Measurements from ENCODE around the gene SUN1. TPM values are rescaled to one million over a fixed set of nuclear protein-coding genes. Genes with fewer than 3 reads are reported as not detected.

SUN1 gene
- total RNA-seq, 2 donors from 2014 or later, result 46.4 to 103 TPM

DNA sequence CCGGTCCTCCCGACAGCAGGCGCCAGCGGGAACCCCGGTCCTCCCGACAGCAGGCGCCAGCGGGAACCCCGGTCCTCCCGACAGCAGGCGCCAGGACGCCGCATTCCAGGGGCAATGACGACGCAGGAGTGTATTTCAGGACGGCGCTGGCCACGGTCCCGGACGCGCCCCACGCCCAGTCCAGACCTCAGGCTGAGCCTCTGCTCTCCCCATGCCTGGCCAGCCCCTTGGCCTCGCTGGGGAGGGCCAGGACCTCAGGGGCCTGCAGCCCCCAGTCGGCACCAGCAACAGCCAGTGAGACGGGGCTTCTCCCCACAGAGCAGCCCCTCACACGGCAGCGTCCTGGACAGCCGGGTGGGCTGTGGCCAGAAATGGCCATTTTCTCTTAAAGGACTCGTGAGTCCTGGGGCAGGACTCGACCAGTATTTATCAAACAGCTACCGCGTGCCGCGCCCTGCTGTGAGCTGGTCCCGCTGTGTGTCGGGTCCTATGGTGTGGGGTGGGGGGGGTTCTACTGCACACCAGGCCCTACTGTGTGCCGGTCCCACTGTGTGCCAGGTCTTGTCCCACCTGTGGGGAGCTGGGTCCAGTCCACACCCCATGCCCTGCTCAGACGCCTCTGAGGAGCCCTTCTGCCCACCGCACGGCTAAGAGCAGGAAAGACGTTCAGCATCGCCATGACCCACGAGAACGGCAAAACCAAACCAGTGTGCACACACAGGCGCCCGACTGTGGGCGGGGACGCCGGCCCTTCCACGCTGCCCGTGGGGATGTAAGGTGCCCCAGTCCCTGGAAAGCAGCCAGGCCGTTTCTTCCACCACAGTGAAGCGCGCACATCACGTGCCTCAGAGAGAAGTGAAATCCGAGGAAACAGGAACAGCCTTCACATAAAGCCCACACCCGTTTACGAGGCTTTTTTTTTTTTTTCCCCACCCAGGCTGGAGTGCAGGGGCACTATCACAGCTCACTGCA is 77.4 kb downstream of the SUN1 start:
- Mint-ChIP-seq H3K36me3 (ENCODE audit: low read depth) (no peaks in the 10 kb centered on the region), H3K4me1 (no peaks in the 10 kb centered on the region), H3K9me3 (no peaks in the 10 kb centered on the region), H3K27ac (no peak overlapping the region), H3K27me3 (no peaks in the 10 kb centered on the region), H3K4me3 (peak overlapping the region; percentile 57)
- peak; percentile 31 for ATAC-seq (replicated peaks)

DNA sequence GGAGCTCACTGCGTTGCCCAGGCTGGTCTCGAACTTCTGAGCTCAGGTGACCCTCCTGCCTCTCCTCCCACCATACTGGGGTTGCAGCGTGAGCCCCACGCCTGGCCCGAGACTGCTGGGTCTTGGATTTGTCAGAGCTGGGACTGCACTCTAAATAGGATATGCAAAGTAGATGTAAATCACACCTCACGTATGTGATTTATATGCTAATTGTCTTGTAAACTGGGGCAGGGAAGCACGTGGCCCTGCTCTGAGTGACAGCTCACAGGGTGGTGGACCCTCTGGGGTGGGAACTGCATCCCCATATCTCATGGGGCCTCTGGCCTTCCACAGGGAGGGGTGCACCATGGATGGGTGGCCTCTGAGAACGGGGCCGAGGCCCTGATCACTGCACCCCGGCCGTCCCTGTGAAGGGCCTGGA is 78.2 kb downstream of the SUN1 start:
- Mint-ChIP-seq H3K36me3 (ENCODE audit: low read depth) (no peaks in the 10 kb centered on the region), H3K27ac (no peak overlapping the region), H3K4me1 (no peaks in the 10 kb centered on the region), H3K4me3 (peak overlapping the region; percentile 57), H3K27me3 (no peaks in the 10 kb centered on the region), H3K9me3 (no peaks in the 10 kb centered on the region)
- peak; percentile 33 for ATAC-seq (replicated peaks)

DNA sequence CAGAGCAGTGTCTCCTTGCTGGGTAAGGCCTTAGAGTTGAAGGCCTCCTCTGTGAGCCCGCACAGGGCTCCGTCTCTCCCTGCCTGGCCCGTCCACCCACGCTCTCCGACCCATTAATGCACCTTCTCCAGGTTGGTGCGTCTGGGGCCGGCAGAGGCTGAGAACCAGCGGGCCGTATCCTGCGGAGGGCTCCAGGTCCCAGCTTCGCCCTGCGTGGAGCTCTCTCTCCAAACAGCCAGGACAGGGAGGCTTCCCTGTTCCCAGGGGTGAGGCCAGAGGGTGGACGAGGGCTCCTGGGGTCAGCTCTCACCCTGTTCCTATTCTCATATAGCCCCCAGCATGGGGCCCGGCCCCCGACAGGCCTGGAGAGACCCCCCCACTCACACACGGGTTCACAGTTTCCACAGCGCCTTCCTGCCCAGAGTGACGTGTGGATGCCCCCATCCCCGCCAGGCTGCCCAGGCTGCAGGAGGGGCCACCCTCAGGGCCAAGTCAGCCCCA is 78.7 kb downstream of the SUN1 start:
- Mint-ChIP-seq H3K27ac (no peak overlapping the region), H3K36me3 (ENCODE audit: low read depth) (no peaks in the 10 kb centered on the region), H3K27me3 (no peaks in the 10 kb centered on the region), H3K4me1 (no peaks in the 10 kb centered on the region), H3K9me3 (no peaks in the 10 kb centered on the region), H3K4me3 (no peak overlapping the region)
- no peak for ATAC-seq (replicated peaks)

DNA sequence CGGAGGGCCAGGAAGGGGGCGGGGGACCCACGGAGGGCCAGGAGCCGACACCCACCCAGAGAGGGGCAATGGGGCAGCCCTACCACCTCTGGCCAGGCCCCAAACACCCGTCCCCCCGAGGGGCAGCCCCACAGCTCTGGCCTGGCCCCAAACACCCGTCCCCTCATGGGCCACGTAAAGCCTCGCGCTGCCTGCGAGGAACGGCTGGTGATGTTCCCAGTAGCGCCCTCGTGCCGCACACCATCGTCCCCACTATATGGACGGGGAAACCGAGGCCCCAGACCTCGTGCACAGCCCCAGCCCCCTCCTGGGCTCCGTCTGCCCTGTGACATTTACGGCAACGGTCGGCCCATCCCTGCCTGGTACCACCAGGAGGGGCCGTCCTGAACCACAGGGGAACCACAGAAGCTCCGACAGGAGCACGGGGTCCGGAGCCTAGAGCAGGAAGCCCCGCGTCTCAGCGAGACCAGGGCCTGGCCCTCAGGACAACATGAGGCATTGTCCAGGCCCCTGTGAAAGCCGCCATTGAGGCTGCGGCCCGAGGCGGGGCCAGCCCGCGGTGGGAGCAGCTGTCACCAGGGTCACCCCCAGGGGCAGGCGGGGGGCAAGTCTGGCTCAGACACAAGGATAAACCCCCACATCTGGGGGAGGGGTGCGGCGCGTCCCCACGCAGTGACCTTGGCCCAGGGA is 79.7 kb downstream of the SUN1 start:
- Mint-ChIP-seq H3K27ac (no peak overlapping the region), H3K9me3 (no peaks in the 10 kb centered on the region), H3K36me3 (ENCODE audit: low read depth) (no peaks in the 10 kb centered on the region), H3K4me1 (no peaks in the 10 kb centered on the region), H3K4me3 (no peak overlapping the region), H3K27me3 (no peaks in the 10 kb centered on the region)
- no peak for ATAC-seq (replicated peaks)

DNA sequence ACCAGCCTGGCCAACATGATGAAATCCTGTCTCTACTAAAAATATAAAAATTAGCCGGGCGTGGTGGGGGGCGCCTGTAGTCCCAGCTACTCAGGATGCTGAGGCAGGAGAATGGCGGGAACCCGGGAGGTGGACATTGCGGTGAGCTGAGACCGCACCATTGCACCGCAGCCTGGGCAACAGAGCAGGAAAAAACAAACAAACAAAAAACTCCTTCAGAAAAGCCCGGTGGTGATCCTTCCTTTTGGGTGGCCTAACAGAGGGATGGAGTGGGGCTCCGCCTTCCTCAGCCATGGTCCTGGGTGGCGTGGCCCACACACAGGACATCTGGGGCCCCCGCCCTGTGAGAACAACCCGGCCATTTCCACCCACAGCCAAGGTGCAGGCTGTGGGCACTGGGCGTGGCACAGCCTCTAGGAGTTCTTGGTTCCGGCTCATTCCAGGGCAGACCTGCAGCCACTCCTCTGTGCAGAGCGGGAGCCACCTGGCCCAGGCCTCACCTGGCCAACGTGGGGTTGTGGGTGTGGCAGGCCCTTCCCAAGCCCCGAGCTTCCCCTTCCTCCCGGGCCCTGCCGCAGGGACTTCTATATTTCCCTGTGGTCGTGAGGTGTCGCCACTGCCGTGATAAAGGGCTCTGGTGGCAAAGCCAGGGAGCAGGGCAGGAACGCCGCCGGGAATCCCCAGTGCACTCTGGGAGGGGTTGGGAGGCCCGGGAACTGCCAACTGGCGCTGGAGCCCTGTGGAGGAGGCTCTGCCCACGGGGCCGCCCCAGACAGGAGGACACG is 81.7 kb downstream of the SUN1 start:
- Mint-ChIP-seq H3K27me3 (no peaks in the 10 kb centered on the region), H3K36me3 (ENCODE audit: low read depth) (no peaks in the 10 kb centered on the region), H3K27ac (no peak overlapping the region), H3K4me3 (no peak overlapping the region), H3K9me3 (no peaks in the 10 kb centered on the region), H3K4me1 (no peaks in the 10 kb centered on the region)
- ATAC-seq (replicated peaks), result no peak

DNA sequence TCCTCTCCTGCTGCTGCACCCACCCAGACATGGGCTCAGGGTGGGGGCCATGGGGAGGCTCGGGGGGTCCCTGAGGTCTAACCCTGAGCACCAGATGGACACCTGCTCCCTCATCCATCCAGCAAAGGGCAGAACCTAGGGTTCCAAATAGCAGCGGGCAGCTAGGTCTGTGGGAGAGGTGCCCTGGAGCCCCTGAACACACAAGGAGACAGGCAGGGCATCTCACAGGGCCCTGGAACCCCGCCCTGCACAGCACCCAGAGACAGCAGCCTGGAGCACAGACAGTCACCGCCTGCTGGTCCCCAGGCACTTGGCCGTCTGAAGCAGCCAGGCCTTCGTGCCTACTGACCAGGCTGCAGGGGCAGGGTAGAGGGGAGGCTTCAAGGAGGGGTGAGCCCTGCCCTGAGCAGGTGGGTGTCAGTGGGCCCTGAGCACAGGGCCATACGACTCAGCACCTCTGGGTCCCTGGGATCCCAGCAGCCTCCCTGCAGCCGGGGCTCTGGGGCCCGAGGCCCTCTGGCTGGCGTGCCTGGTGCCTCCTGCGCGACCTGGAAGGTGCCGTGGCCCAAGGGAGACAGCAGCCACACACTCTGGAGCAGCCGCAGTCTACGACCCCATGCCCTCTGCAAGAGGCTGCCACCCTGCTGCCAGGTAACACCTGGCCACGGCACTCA is 82.4 kb downstream of the SUN1 start:
- Mint-ChIP-seq H3K36me3 (ENCODE audit: low read depth) (no peaks in the 10 kb centered on the region), H3K4me3 (no peak overlapping the region), H3K4me1 (peaks cover 5% of the 10 kb centered on the region), H3K9me3 (no peaks in the 10 kb centered on the region), H3K27me3 (no peaks in the 10 kb centered on the region), H3K27ac (no peak overlapping the region)
- ATAC-seq (replicated peaks), result no peak

DNA sequence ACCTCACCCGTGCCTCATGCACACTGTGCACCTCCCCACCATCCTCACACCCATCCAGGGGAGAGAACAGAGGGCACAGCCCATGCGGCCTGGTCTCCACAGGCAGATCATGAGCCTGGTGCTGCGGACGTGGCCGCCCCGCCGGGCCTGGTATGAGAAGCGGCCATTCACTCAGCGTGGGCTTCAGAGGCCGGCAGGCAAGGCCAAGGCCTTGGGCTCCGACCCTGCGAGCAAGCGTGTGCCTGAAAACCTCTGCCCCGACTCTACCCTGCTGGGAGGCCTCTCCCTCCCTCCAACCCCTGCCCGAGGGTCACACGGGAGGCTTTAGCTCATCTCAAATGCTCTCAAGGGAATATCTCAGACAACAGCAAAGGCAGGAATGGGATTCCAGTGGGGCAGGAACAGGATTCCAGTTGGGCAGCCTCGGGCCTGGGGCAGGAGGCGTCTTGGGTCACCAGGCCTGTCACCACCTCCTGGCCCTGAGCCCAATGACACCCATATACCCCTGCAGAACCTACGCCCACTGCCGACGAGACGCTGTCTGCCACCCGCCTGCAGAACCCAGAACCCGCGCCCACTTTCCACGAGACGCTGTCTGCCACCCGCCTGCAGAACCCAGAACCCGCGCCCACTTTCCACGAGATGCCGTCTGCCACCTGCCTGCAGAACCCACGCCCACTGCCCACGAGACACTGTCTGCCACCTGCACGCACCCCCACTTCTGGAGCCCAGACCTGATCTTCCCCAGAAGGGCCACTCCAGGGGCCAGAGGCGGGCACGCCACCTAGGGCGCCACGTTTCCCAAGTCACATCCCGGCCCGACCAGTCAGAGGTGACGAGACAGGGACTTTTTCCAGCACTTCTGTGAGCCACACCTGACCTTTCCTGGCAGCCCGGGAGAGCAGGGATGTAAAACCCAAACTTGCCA is 83.3 kb downstream of the SUN1 start:
- no peak for ATAC-seq (replicated peaks)
- no peaks in the 10 kb centered on the region for H3K27me3 Mint-ChIP-seq
- no peaks in the 10 kb centered on the region for H3K36me3 Mint-ChIP-seq (ENCODE audit: low read depth)
- H3K9me3 Mint-ChIP-seq, result no peaks in the 10 kb centered on the region
- H3K4me3 Mint-ChIP-seq, result no peak overlapping the region
- peaks cover 6% of the 10 kb centered on the region for H3K4me1 Mint-ChIP-seq
- H3K27ac Mint-ChIP-seq, result no peak overlapping the region

DNA sequence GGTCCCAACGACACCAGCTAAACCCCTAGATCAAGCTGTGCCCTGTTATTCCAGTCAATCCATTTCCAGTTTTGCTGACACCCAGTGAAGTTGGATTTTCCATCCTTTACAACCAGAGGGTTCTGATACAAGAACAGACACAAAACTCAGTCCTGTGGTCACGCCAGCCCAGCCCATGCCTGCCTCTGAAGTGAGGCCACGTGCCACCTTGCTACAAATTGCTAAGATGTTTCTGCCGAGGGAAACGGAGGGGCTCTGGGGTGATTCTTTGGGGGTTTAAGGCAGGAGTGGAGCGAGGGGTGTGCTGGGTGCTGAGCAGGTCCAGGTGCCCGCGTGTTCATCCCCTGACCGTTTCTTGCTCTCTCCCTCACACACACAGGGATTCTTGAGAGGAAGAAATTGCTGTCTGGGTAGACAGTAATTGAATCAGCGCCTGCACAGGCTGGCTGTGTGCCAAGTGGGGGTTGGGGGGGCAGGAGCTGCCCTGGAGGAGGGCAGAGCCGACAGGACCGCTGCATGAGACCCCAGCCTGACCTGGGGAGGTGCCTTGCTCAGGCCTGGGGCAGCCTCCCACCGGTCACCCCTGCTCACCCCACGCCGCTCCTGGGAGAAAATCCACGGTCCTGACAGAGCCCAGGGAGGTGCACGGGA is 84.1 kb downstream of the SUN1 start:
- H3K27me3 Mint-ChIP-seq, result no peaks in the 10 kb centered on the region
- ATAC-seq (replicated peaks), result no peak
- H3K9me3 Mint-ChIP-seq, result no peaks in the 10 kb centered on the region
- no peak overlapping the region for H3K27ac Mint-ChIP-seq
- H3K36me3 Mint-ChIP-seq (ENCODE audit: low read depth), result no peaks in the 10 kb centered on the region
- no peak overlapping the region for H3K4me3 Mint-ChIP-seq
- peaks cover 6% of the 10 kb centered on the region for H3K4me1 Mint-ChIP-seq

DNA sequence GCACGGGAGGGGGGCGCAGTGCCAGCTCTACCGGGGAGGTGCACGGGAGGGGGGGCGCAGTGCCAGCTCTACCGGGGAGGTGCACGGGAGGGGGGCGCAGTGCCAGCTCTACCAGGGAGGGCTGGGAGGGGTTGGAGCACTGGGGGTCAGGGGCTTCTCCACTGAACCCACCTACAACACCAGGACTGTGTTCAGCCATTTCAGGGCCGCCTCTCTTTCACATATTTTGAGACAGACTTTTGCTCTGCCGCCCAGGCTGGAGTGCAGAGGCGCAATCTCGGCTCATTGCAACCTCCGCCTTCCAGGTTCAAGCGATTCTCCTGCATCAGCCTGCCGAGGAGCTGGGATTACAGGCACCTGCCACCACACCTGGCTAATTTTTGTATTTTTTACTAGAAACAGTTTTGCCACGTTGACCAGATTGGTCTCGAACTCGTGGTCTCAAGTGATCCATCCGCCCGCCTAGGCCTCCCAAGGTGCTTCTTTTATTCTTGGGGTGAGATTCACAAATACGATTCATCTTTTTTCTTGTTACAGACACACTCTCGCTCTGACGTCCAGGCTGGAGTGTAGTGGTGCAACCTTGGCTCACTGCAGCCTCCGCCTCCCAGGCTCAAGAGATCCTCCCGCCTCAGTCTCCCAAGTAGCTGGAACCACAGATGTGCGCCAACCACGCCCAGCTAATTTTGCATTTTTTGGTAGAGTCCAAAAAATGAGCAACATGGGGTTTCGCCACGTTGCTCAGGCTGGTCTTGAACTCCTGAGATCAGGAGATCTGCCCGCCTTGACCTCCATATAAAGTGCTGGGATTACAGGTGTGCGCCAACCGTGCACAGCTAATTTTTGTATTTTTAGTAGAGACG is 85.2 kb downstream of the SUN1 start:
- Mint-ChIP-seq H3K36me3 (ENCODE audit: low read depth) (no peaks in the 10 kb centered on the region), H3K4me1 (peaks cover 6% of the 10 kb centered on the region), H3K27me3 (no peaks in the 10 kb centered on the region), H3K27ac (no peak overlapping the region), H3K9me3 (no peaks in the 10 kb centered on the region), H3K4me3 (no peak overlapping the region)
- no peak for ATAC-seq (replicated peaks)

DNA sequence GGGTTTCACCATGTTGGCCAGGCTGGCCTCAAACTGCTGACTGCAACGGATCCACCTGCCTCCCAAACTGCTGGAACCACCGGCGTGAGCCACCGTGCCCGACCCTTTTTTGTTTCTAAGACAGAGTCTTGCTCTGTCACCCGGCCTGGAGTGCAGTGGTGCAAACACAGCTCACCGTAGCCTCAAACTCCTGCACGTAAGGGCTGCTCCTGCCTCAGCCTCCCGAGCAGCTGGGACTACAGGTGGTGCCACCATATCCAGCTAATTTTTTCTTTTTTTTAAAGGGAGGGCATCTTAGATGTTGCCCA is 85.8 kb downstream of the SUN1 start:
- Mint-ChIP-seq H3K27ac (no peak overlapping the region), H3K27me3 (no peaks in the 10 kb centered on the region), H3K9me3 (no peaks in the 10 kb centered on the region), H3K4me3 (no peak overlapping the region), H3K4me1 (peaks cover 6% of the 10 kb centered on the region), H3K36me3 (ENCODE audit: low read depth) (peaks cover 2% of the 10 kb centered on the region)
- ATAC-seq (replicated peaks), result no peak

DNA sequence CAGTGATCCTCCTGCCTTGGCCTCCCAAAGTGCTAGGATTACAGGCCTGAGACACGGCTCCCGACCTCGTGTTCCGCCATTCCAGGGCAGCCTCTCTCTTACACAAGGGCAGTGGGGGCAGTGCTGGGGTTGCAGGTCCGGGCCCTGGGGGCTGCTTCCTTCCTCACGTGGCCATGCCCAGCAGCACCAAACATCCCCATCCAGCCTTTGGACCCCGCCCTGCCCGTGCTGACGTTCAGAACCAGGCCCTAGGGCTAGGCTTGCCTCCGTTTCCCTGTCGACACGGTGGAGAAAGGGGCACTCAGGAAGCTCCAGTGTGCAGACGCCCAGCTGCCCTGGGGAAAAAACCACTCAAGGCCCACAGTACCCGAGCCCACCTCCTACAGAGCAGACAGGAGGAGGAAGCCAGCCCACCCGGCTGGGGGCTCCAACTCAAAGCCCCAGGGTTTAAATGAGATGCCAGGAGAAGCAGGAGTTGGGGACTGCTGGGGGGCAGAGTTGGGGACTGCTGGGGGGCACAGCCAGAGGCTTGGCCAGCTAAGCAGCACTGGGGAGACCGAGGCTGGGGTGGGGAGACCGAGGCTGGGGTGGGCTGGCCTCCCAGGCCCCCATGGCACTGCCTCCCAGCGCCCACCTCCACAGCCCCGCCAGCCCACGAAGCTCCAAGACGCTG is 86.3 kb downstream of the SUN1 start:
- no peak for ATAC-seq (replicated peaks)
- no peak overlapping the region for H3K4me3 Mint-ChIP-seq
- H3K27me3 Mint-ChIP-seq, result no peaks in the 10 kb centered on the region
- no peaks in the 10 kb centered on the region for H3K9me3 Mint-ChIP-seq
- H3K27ac Mint-ChIP-seq, result no peak overlapping the region
- peaks cover 6% of the 10 kb centered on the region for H3K4me1 Mint-ChIP-seq
- H3K36me3 Mint-ChIP-seq (ENCODE audit: low read depth), result peaks cover 5% of the 10 kb centered on the region

DNA sequence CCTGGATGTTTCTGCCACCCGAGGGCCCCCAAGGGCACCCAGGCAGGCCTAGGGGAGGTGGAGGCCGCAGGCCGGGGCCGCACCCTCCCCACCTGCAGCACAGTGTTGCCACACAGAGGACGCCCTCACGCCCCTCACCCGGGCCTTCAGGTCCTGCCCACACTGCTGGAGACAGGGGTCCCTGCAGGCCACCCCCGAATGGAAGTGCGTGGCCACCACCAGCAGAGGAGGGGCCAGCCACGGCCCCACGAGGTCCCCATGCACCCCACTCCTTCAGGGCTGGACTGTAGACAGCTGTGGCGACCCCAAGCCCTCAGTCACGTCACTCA is 86.8 kb downstream of the SUN1 start:
- Mint-ChIP-seq H3K27me3 (no peaks in the 10 kb centered on the region), H3K4me3 (no peak overlapping the region), H3K4me1 (peaks cover 6% of the 10 kb centered on the region), H3K27ac (no peak overlapping the region), H3K36me3 (ENCODE audit: low read depth) (peaks cover 5% of the 10 kb centered on the region), H3K9me3 (no peaks in the 10 kb centered on the region)
- no peak for ATAC-seq (replicated peaks)

All from activated T-helper 17 cell treated with anti-CD3 and anti-CD28 coated beads, Interleukin-2, amount 50 U/mL, for 72 hours (primary cell).